AG04450 (cell line): ENCODE measurements around the gene ACVR2B. TPM values are rescaled to one million over a fixed set of nuclear protein-coding genes. Genes with fewer than 3 reads are reported as not detected.

Source experiments
- CTCF ChIA-PET: fragments of 300-600, 350-600 bp; formaldehyde crosslinking; extraction: SDS; loops from one replicate; lab custom pipeline; 2022; ENCODE audit warnings: antibody characterized with exemption, inconsistent platforms; lab: Charles Lee
- POLR2A ChIA-PET: fragments of 350-600 bp; formaldehyde crosslinking; extraction: SDS; loops from one replicate; lab custom pipeline; 2021; ENCODE audit warnings: antibody characterized with exemption, inconsistent platforms; lab: Yijun Ruan, JAX
- DNase-seq: peaks from one replicate; pipeline ENCODE4 v3.0.0-alpha.2; 2011; ENCODE audit warnings: low read depth, low spot score
- H3K27ac ChIP-seq: one replicate; pipeline ENCODE4 v1.5.1; 2012; ENCODE audit warnings: low read depth, low read length, control low read depth
- H3K27me3 ChIP-seq: one replicate; pipeline ENCODE4 v1.6.0; 2012; ENCODE audit warnings: low read length; ENCODE audit not compliant: control insufficient read depth, insufficient read depth
- H3K4me3 ChIP-seq: 2 replicates; pipeline ENCODE4 v1.5.1; 2011; ENCODE audit warnings: mild to moderate bottlenecking, low read depth, low read length, control low read depth
- H3K9me3 ChIP-seq: 2 replicates; pipeline ENCODE4 v1.5.1; 2012; ENCODE audit warnings: low read length; ENCODE audit not compliant: control insufficient read depth, insufficient read depth
- polyA plus RNA-seq: library from polyadenylated mRNA; depleted of rRNA; stranded (reverse); fragments of >200 nt; gene quantifications from 2 replicates; pipeline ENCODE4 v1.2.3, GENCODE V29; 2011
- TF ChIP-seq, protein P1 (sequence below): IDR thresholded peaks from 2 replicates; pipeline ENCODE4 v1.5.1; 2011; ENCODE audit warnings: low read depth, low read length, control low read depth, inconsistent platforms

Gene ACVR2B
- polyA plus RNA-seq, 1 experiment = 1.0 TPM

DNA sequence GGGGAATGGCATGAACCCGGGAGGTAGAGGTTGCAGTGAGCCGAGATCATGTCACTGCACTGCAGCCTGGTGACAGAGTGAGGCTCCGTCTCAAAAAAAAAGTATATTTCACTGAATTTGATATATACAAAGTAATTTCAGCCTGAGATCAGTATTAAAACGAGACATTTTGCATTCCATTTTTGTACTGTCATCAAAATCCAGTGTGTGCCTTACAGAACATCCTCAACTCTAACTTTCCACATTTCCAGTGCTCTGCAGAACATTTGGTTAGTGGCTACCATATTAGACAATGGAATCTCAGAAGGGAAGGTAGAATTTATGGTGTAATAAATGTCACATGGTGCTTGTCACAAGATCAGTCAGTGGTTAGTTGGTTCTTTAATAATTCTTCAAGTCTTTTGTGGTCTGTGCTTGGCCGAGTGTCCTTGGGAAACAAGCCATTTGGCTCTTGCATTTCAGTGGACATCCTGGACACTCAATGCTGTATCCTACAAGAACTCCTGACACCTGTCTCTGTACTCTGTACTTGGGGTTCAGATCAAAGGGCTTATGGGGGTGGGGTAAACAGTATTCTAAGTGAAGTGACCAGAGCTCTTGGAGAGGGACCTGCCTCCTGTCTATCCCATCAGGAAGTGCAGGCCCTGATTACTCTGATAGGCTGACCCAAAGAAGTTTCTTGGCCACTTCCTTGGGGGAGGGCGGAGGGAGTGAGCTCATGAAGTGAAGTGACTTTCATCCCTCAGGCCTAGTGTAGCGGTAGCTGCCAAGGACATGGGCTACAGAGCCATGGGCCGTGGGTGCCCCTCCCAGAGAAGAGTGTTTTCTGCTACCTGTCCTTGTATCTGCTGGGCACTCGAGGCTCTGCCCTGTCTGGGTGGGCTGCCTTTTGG, 3.7 kb downstream of the ACVR2B start:
- Histone ChIP-seq H3K9me3 (no peaks in the 10 kb centered on the region; the same call in 1 of the 2 replicates), H3K4me3 (no peak overlapping the region), H3K27me3 (no peaks in the 10 kb centered on the region), H3K27ac (no peak overlapping the region)
- no peak for DNase-seq
- ChIA-PET CTCF (interaction anchor here (0.6 to 4.2 kb wide), 3 partner anchors 23 to 111 kb away, joined by 6 to 22 read pairs (median 8); partner anchors contain the start of gene XYLB), POLR2A (no interaction called here)
- TF ChIP-seq, protein P1, sequence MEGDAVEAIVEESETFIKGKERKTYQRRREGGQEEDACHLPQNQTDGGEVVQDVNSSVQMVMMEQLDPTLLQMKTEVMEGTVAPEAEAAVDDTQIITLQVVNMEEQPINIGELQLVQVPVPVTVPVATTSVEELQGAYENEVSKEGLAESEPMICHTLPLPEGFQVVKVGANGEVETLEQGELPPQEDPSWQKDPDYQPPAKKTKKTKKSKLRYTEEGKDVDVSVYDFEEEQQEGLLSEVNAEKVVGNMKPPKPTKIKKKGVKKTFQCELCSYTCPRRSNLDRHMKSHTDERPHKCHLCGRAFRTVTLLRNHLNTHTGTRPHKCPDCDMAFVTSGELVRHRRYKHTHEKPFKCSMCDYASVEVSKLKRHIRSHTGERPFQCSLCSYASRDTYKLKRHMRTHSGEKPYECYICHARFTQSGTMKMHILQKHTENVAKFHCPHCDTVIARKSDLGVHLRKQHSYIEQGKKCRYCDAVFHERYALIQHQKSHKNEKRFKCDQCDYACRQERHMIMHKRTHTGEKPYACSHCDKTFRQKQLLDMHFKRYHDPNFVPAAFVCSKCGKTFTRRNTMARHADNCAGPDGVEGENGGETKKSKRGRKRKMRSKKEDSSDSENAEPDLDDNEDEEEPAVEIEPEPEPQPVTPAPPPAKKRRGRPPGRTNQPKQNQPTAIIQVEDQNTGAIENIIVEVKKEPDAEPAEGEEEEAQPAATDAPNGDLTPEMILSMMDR = no peak

DNA sequence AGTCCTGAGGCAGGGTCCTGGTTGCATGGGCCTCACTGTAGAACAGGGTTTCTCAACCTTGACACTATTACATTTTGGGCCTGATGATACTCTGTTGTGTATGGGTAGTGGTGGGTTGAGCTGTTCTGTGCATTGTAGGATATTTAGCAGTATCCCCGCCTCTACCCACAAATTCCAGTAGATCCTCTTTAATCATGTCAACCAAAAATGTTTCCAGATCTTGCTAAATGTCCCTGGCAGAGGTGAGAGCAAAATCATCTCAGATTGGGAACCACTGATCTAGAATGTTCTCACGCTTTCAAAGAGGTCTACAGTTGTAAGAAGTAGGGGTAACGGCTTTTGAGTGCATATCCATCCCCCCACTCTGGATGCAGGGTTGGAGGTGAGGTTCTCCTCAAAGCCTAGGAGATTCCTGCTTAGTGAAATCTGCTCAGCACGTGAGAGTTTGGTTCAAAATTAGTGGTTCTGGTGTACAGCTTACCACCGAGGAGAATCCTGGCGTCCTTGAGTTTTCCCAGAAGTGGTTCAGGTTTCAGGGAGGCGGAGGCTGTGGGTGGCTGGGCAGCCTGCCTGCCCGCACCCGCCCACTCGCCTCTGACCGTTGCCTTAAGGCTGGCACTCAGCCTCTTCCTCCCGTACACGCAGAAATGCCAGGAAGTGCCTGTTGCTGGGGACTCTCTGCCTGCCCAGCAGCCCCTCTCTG, 5.3 kb downstream of the ACVR2B start:
- Histone ChIP-seq H3K4me3 (no peak overlapping the region), H3K27ac (no peak overlapping the region), H3K9me3 (no peaks in the 10 kb centered on the region; the same call in 1 of the 2 replicates), H3K27me3 (no peaks in the 10 kb centered on the region)
- POLR2A ChIA-PET = no interaction called here
- no peak for DNase-seq
- TF ChIP-seq, protein P1 = no peak
- CTCF ChIA-PET = interaction anchor here (4.2 kb wide), 1 partner anchor 21 kb away, joined by 22 read pairs; no protein-coding TSS in a partner anchor

DNA sequence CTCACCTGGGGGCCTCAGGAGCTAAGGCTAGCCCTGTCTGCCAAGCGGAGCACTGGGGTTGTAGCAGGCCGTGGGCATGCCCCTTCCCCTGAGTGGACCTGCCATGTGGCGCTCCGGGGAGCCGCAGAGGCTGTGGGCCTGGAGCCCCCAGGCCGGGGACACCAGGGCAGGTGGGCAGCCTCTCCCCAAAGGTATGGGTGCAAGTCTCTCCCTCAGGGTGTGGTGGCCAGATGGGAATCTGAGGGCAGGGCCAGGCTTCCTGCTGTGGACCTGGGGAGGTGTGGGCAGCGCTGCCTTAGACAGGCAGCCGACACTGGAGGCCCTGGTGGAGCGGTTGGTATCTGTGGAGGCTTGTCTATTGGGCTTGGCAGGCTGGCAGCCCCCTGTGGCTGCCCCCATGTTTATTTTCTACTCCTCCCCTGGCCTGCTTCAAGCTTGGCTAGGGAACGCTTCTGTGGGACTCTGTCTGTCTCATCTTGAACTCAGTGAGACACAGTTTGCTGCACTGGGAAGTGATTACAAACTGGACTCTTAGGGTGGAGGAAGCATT, 5.9 kb downstream of the ACVR2B start:
- no peak for DNase-seq
- Histone ChIP-seq H3K27ac (no peak overlapping the region), H3K4me3 (no peak overlapping the region), H3K9me3 (no peaks in the 10 kb centered on the region; the same call in 1 of the 2 replicates), H3K27me3 (no peaks in the 10 kb centered on the region)
- ChIA-PET CTCF (no interaction called here), POLR2A (no interaction called here)
- TF ChIP-seq, protein P1 = no peak

DNA sequence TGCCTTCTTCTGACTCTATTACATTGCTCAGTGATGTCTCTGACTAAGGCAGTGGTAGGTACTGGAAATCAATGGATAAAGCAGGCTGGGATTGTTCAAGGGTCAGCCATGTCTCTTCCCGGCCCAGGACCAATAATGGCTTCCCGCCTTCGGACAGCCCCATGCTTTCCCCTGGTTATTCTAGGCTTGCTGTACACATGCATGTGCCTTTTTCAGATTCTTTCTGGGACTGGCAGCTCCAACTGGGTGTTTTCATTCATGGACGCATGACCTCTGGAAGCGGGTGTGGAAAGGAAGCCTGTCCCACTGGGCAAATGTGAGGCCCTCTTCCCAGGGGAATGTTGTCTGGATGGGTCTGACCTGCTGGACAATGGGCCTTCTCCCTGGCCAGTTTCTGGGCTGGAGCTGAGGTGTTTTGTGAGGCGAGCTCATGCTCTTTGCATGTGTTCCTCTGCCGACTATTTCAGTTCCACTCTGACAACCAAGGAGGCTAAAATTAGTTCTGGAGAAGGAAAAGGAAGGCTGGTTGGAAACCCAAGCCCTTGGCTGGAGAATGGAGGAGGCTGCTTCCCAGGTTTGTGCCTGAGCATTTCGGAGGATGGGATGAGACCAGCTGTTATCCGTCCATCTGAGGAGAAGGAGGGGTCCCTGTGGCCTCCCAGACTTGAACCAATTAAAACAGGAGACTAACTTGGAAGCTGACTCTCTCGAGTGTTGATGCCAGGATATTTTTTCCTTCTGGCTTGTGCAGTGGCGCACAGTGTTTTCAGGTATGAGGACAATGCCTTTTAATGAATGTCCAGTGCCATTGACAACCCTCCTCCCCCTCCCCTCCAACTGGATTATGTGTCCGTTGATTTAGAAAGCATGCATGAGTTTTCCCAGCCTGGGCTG, 6.9 kb downstream of the ACVR2B start:
- no peak for DNase-seq
- no peaks in the 10 kb centered on the region for H3K9me3 ChIP-seq
- CTCF ChIA-PET = interaction anchor here (1.3 kb wide), 1 partner anchor 20 kb away, joined by 3 read pairs; no protein-coding TSS in a partner anchor
- no peak overlapping the region for H3K27ac ChIP-seq
- TF ChIP-seq, protein P1 = no peak
- POLR2A ChIA-PET = no interaction called here
- no peaks in the 10 kb centered on the region for H3K27me3 ChIP-seq
- no peak overlapping the region for H3K4me3 ChIP-seq
